ENCODE measurements around the gene GABARAP. TPM values are rescaled to one million over a fixed set of nuclear protein-coding genes. Genes with fewer than 3 reads are reported as not detected.
A peak's percentile ranks its signal among the peaks of the same experiment; 100 is the strongest.
"Not testable (repeated sequence)": the region's sequence is repeated elsewhere in the genome, so short reads cannot be mapped to it uniquely, and the experiment has no call there.

GABARAP gene
- total and polyA plus RNA-seq, 2 experiments from 2014 or later, result 327 to 1,031 TPM

DNA sequence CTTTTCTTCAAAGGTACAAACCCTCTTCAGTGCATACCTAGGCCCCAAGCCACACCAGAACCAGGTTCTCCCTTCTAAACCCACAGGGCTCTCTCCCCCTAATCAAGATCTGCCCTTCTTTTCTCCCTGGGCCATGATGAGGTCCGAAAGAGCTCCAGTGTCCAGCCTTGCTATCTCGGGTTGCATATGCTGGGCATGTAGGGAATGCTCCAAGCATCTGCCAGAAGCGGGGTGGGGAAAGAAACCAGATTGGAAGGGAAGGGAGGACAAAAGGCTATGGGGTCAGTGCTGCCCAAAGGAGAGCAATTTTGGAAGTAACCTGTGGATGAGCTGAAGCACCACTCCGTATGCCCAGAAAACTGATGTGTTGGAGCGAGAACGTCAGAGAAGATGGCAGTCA, 7.0 kb upstream of the GABARAP start:
- Histone ChIP-seq H3K27ac (no peak overlapping the region), H3K27me3 (no peaks in the 10 kb centered on the region), H2AFZ (no peak overlapping the region), H3K9me3 (ENCODE audit: low read depth) (no peaks in the 10 kb centered on the region), H3K9me2 (replicated peaks; ENCODE audit: insufficient read depth) (no peaks in the 10 kb centered on the region), H4K20me1 (ENCODE audit: insufficient read depth, poor library complexity, severe bottlenecking) (peaks cover 7% of the 10 kb centered on the region), H3K4me3 (no peak overlapping the region), H3K4me2 (peak overlapping the region; percentile 92), H3K4me1 (ENCODE audit: insufficient read depth) (peaks cover 15% of the 10 kb centered on the region), H3K36me3 (replicated peaks; ENCODE audit: insufficient read depth, low read depth) (no peaks in the 10 kb centered on the region), H3K79me2 (peaks cover 76% of the 10 kb centered on the region)
- 94% methylated on average over 6 of the region's 6 CpGs for WGBS (ENCODE audit: low lambda C conversion rate, missing lambda C conversion rate)
- no peak for DNase-seq (ENCODE audit: low spot score)
- no peak for TF ChIP-seq CTCF (IDR thresholded peaks at IDR 0.05; ENCODE audit: poor library complexity)
- no peak for TF ChIP-seq EZH2phosphoT487 (IDR thresholded peaks at IDR 0.05; ENCODE audit: low read depth, severe bottlenecking, unreplicated experiment)
- no peak for TF ChIP-seq EZH2 (IDR thresholded peaks at IDR 0.05; ENCODE audit: borderline replicate concordance)

- Histone ChIP-seq H3K27ac (no peak overlapping the region), H3K36me3 (replicated peaks; ENCODE audit: insufficient read depth, low read depth) (no peaks in the 10 kb centered on the region), H3K4me1 (ENCODE audit: insufficient read depth) (peaks cover 15% of the 10 kb centered on the region), H3K9me3 (ENCODE audit: low read depth) (no peaks in the 10 kb centered on the region), H3K4me3 (no peak overlapping the region), H3K27me3 (no peaks in the 10 kb centered on the region), H3K9me2 (replicated peaks; ENCODE audit: insufficient read depth) (no peaks in the 10 kb centered on the region), H3K79me2 (peaks cover 72% of the 10 kb centered on the region), H3K4me2 (peak overlapping the region; percentile 92), H2AFZ (no peak overlapping the region), H4K20me1 (ENCODE audit: insufficient read depth, poor library complexity, severe bottlenecking) (peaks cover 7% of the 10 kb centered on the region)
- WGBS (ENCODE audit: low lambda C conversion rate, missing lambda C conversion rate), result 90% methylated on average over 4 of the region's 4 CpGs
- TF ChIP-seq EZH2phosphoT487 (IDR thresholded peaks at IDR 0.05; ENCODE audit: low read depth, severe bottlenecking, unreplicated experiment), result no peak
- no peak for DNase-seq (ENCODE audit: low spot score)
These were observed 6.5 kb upstream of the GABARAP start for GRCh38 chr17:7248796-7249195.

- Histone ChIP-seq H3K4me2 (no peak overlapping the region), H3K9me3 (ENCODE audit: low read depth) (no peaks in the 10 kb centered on the region), H3K79me2 (peaks cover 62% of the 10 kb centered on the region), H3K9me2 (replicated peaks; ENCODE audit: insufficient read depth) (no peaks in the 10 kb centered on the region), H3K4me3 (no peak overlapping the region), H2AFZ (no peak overlapping the region), H3K27ac (no peak overlapping the region), H3K4me1 (ENCODE audit: insufficient read depth) (peaks cover 11% of the 10 kb centered on the region), H3K36me3 (replicated peaks; ENCODE audit: insufficient read depth, low read depth) (no peaks in the 10 kb centered on the region), H3K27me3 (no peaks in the 10 kb centered on the region), H4K20me1 (ENCODE audit: insufficient read depth, poor library complexity, severe bottlenecking) (peaks cover 7% of the 10 kb centered on the region)
- 100% methylated on average over 5 of the region's 5 CpGs for WGBS (ENCODE audit: low lambda C conversion rate, missing lambda C conversion rate)
- TF ChIP-seq CTCF (IDR thresholded peaks at IDR 0.05; ENCODE audit: poor library complexity), result no peak
- TF ChIP-seq EZH2 (IDR thresholded peaks at IDR 0.05; ENCODE audit: borderline replicate concordance), result no peak
- TF ChIP-seq EZH2phosphoT487 (IDR thresholded peaks at IDR 0.05; ENCODE audit: low read depth, severe bottlenecking, unreplicated experiment), result no peak
- DNase-seq (ENCODE audit: low spot score), result peak; percentile 4
These were observed 4.5 kb upstream of the GABARAP start for GRCh38 chr17:7246779-7247178.

- peaks cover 15% of the 10 kb centered on the region for H3K4me1 ChIP-seq (ENCODE audit: insufficient read depth)
- peaks cover 61% of the 10 kb centered on the region for H3K79me2 ChIP-seq
- not testable (repeated sequence) for DNase-seq (ENCODE audit: low spot score); H3K4me3 ChIP-seq; H3K9me3 ChIP-seq (ENCODE audit: low read depth); H4K20me1 ChIP-seq (ENCODE audit: insufficient read depth, poor library complexity, severe bottlenecking); H3K36me3 ChIP-seq (replicated peaks; ENCODE audit: insufficient read depth, low read depth); H3K9me2 ChIP-seq (replicated peaks; ENCODE audit: insufficient read depth); H3K27me3 ChIP-seq; H2AFZ ChIP-seq
- H3K4me2 ChIP-seq, result peak overlapping the region; percentile 74
- WGBS (ENCODE audit: low lambda C conversion rate, missing lambda C conversion rate), result 91% methylated on average over 8 of the region's 10 CpGs
- H3K27ac ChIP-seq, result peak overlapping the region; percentile 97
These were observed 1.6 kb upstream of the GABARAP start for GRCh38 chr17:7243838-7244237.

All from hepatocyte (in vitro differentiated cells).